Uterus (tissue), 2 donors: Measurements from ENCODE around the gene RBFOX2.

Source experiments
- POLR2A ChIP-seq, 2 donors: fragments of 450-650 bp; IDR thresholded peaks; one replicate each; pipeline ENCODE4 v1.6.1; 2016; ENCODE audit warnings: antibody characterized with exemption in 2 of 2, mild to moderate bottlenecking in 1 of 2, moderate library complexity in 1 of 2
- TF ChIP-seq, protein P1 (sequence below), 4 experiments: fragments of 200-600 bp in 2 of 4; fragments of 450-650 bp in 2 of 4; sonication (generic) in 2 of 4; IDR thresholded peaks; one replicate each; pipeline ENCODE4 v1.5.1; 2016 to 2019; ENCODE audit warnings: antibody characterized with exemption in 4 of 4, mild to moderate bottlenecking in 2 of 4, moderate library complexity in 1 of 4

DNA sequence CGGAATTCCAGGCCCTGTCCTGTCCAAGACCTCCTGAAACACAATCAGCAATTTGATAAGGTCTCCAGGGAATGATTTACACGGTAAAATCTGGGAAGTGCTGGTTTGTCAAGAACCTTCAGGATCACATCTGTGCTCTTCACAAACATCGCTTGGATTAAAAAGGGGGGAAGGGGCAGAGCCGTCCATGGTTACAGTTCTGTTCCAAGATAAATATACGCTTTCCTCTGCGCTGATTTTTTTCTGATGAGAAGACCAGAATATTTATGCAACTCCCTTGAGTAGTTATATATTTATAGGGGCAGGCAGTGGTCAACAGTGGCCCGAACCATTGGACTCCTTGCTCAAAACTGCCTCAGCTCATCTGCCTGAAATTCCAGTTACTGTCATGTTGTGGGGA lies 320.2 kb downstream of the RBFOX2 start:
- TF ChIP-seq, protein P1, sequence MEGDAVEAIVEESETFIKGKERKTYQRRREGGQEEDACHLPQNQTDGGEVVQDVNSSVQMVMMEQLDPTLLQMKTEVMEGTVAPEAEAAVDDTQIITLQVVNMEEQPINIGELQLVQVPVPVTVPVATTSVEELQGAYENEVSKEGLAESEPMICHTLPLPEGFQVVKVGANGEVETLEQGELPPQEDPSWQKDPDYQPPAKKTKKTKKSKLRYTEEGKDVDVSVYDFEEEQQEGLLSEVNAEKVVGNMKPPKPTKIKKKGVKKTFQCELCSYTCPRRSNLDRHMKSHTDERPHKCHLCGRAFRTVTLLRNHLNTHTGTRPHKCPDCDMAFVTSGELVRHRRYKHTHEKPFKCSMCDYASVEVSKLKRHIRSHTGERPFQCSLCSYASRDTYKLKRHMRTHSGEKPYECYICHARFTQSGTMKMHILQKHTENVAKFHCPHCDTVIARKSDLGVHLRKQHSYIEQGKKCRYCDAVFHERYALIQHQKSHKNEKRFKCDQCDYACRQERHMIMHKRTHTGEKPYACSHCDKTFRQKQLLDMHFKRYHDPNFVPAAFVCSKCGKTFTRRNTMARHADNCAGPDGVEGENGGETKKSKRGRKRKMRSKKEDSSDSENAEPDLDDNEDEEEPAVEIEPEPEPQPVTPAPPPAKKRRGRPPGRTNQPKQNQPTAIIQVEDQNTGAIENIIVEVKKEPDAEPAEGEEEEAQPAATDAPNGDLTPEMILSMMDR (IDR thresholded peaks at IDR 0.05), result no peak
- no peak for TF ChIP-seq POLR2A (IDR thresholded peaks at IDR 0.05)
